ENCODE measurements around the gene COG5.

The COG5 gene

DNA sequence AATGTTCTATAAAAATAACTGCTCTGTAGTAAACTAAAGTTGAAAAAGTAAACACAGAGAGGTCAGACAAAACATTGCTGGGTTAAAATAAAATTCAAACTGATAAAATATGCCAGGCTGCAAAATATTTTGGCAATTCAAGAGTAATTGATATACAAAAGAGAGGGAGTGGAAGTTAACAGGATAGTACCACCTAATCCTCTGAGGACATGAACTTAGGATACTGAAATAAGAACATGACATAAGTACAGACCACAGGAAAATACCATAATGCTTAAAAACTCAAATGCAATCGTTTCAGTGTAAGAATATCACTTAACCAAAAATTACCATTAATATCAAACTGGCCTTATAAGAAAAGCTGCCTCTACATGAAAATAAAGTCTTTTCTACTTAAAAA is 131.5 kb downstream of the COG5 start:
- TF ChIP-seq, protein P1, sequence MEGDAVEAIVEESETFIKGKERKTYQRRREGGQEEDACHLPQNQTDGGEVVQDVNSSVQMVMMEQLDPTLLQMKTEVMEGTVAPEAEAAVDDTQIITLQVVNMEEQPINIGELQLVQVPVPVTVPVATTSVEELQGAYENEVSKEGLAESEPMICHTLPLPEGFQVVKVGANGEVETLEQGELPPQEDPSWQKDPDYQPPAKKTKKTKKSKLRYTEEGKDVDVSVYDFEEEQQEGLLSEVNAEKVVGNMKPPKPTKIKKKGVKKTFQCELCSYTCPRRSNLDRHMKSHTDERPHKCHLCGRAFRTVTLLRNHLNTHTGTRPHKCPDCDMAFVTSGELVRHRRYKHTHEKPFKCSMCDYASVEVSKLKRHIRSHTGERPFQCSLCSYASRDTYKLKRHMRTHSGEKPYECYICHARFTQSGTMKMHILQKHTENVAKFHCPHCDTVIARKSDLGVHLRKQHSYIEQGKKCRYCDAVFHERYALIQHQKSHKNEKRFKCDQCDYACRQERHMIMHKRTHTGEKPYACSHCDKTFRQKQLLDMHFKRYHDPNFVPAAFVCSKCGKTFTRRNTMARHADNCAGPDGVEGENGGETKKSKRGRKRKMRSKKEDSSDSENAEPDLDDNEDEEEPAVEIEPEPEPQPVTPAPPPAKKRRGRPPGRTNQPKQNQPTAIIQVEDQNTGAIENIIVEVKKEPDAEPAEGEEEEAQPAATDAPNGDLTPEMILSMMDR (IDR thresholded peaks at IDR 0.05): no peak

GRCh38 chr7:107430057-107430456 is 133.7 kb downstream of the COG5 start:
- TF ChIP-seq, protein P1 (IDR thresholded peaks at IDR 0.05): no peak

GRCh38 chr7:107428642-107429041 is 135.1 kb downstream of the COG5 start:
- TF ChIP-seq, protein P1 (IDR thresholded peaks at IDR 0.05): no peak

GRCh38 chr7:107427462-107427861 is 136.3 kb downstream of the COG5 start:
- TF ChIP-seq, protein P1 (IDR thresholded peaks at IDR 0.05): no peak

GRCh38 chr7:107414198-107414597 is 149.5 kb downstream of the COG5 start:
- TF ChIP-seq, protein P1 (IDR thresholded peaks at IDR 0.05): no peak

- TF ChIP-seq, protein P1 (IDR thresholded peaks at IDR 0.05): no peak
Observed at GRCh38 chr7:107408349-107408748, 155.4 kb downstream of the COG5 start.

- TF ChIP-seq, protein P1 (IDR thresholded peaks at IDR 0.05): no peak
Observed at GRCh38 chr7:107405559-107405958, 158.2 kb downstream of the COG5 start.
